K562 (cell line): ENCODE measurements around the gene TRAPPC4. TPM values are rescaled to one million over a fixed set of nuclear protein-coding genes. Genes with fewer than 3 reads are reported as not detected.

ENCODE experiments used
- ATF7 ChIP-seq: fragments of 450-650 bp; IDR thresholded peaks from 2 replicates; pipeline ENCODE4 v1.7.1; 2014; ENCODE audit warnings: mild to moderate bottlenecking, moderate library complexity
- BCOR ChIP-seq: fragments of 450-650 bp; IDR thresholded peaks from 2 replicates; pipeline ENCODE4 v1.6.1; 2016
- CBX5 ChIP-seq: IDR thresholded peaks from 2 replicates; pipeline ENCODE4 v1.6.1; 2014; ENCODE audit warnings: low read depth, borderline replicate concordance
- CREM ChIP-seq: IDR thresholded peaks from 2 replicates; pipeline ENCODE4 v1.6.1; 2014; ENCODE audit warnings: antibody characterized with exemption, low read depth
- ETV5 ChIP-seq: sonication (generic); formaldehyde crosslinking; IDR thresholded peaks from 2 replicates; pipeline ENCODE4 v1.4.0; 2020; ENCODE audit warnings: low read depth, mild to moderate bottlenecking, missing genetic modification reagents
- GATAD2B ChIP-seq: fragments of 450-650 bp; IDR thresholded peaks from 2 replicates; pipeline ENCODE4 v1.6.1; 2017; ENCODE audit warnings: mild to moderate bottlenecking, borderline replicate concordance
- KLF1 ChIP-seq: fragments of 450-650 bp; IDR thresholded peaks from 2 replicates; pipeline ENCODE4 v1.6.1; 2016; ENCODE audit warnings: missing genetic modification characterization, missing compliant biosample characterization
- NCOR1 ChIP-seq: fragments of 450-650 bp; IDR thresholded peaks from 2 replicates; pipeline ENCODE4 v1.6.1; 2016; ENCODE audit warnings: mild to moderate bottlenecking, moderate library complexity
- PCBP2 ChIP-seq: fragments of 200-400 bp; formaldehyde crosslinking; IDR thresholded peaks from 2 replicates; pipeline ENCODE4 v1.6.1; 2018; ENCODE audit warnings: low read length, low read depth, mild to moderate bottlenecking, moderate library complexity; ENCODE audit not compliant: poor library complexity, severe bottlenecking
- POLR2H ChIP-seq: IDR thresholded peaks from 2 replicates; pipeline ENCODE4 v1.6.1; 2016; ENCODE audit warnings: missing genetic modification characterization, low read depth, mild to moderate bottlenecking, control low read depth, missing compliant biosample characterization, moderate library complexity
- RFX1 ChIP-seq: fragments of 450-650 bp; IDR thresholded peaks from 2 replicates; pipeline ENCODE4 v1.6.1; 2016; ENCODE audit warnings: mild to moderate bottlenecking, moderate library complexity
- SETDB1 ChIP-seq: IDR thresholded peaks from one replicate; pipeline ENCODE4 v1.6.1; 2012; ENCODE audit warnings: low read length, control low read depth, inconsistent platforms
- SNIP1 ChIP-seq: fragments of 450-650 bp; IDR thresholded peaks from 2 replicates; pipeline ENCODE4 v1.7.1; 2017; ENCODE audit warnings: low read depth, mild to moderate bottlenecking
- TBP ChIP-seq: optimal IDR thresholded peaks from 2 replicates; pipeline ENCODE3; 2011; ENCODE audit warnings: low read depth, low read length, improper control_type of control experiment
- TRIM24 ChIP-seq, 2 experiments: fragments of 450-650 bp; IDR thresholded peaks; 2 replicates each; pipeline ENCODE4 v1.6.1; 2016
- ZNF197 ChIP-seq: fragments of 200-800 bp; sonication (Bioruptor generic); IDR thresholded peaks from 2 replicates; pipeline ENCODE4 v1.6.1; 2016; ENCODE audit warnings: low read depth, missing genetic modification characterization, missing compliant biosample characterization
- ZNF695 ChIP-seq: fragments of 450-650 bp; formaldehyde crosslinking; IDR thresholded peaks from 2 replicates; pipeline ENCODE4 v1.4.0; 2020; ENCODE audit warnings: mild to moderate bottlenecking, moderate library complexity
- polyA plus RNA-seq, 8 experiments: library from polyadenylated mRNA; depleted of rRNA in 4 of 8; stranded (reverse) in 5 of 8; unstranded in 3 of 8; fragments of >200 nt; fragmentation: Nextera tagmentation in 2 of 8; fragmentation: Illumina TruSeq in 1 of 8; extraction: Ambion mirVana in 2 of 8; extraction: Trizol in 1 of 8; gene quantifications; 2 replicates each; pipeline versions ENCODE4 v1.2.1 to v1.2.3, GENCODE V29; 2011 to 2014; ENCODE audit warnings: inconsistent platforms in 1 of 8, missing spikeins in 1 of 8
- total RNA-seq, 7 experiments: library from RNA; depleted of rRNA in 6 of 7; stranded (reverse); fragments of >200 nt in 6 of 7; fragmentation: Illumina TruSeq in 2 of 7; extraction: Trizol in 2 of 7; gene quantifications; 2 replicates each; pipeline versions ENCODE4 v1.2.1 to v1.2.3, GENCODE V29; 2011 to 2021; ENCODE audit warnings: low replicate concordance in 1 of 7
- TF ChIP-seq, protein P1 (sequence below), 2 experiments: IDR thresholded peaks; 2 replicates each; pipeline ENCODE4 v1.6.1; 2012; ENCODE audit warnings: improper control_type of control experiment in 2 of 2, low read depth in 2 of 2, low read length in 2 of 2, borderline replicate concordance in 1 of 2
- TF ChIP-seq, protein P2 (sequence below): fragments of 450-650 bp; IDR thresholded peaks from 2 replicates; pipeline ENCODE4 v1.6.1; 2016; ENCODE audit warnings: mild to moderate bottlenecking
- TF ChIP-seq, protein P3 (sequence below): sonication (generic); formaldehyde crosslinking; IDR thresholded peaks from 2 replicates; pipeline ENCODE4 v1.8.0; 2022; ENCODE audit warnings: mild to moderate bottlenecking, missing genetic modification reagents
- TF ChIP-seq, protein P4 (sequence below): fragments of 450-650 bp; IDR thresholded peaks from 2 replicates; pipeline ENCODE4 v1.6.1; 2017; ENCODE audit warnings: antibody characterized with exemption

The TRAPPC4 gene
- total and polyA plus RNA-seq, 9 of the 15 experiments (the other 6 are each of a cell fraction or from before 2014, with no cell fraction given), result 121 to 524 (median 142) TPM

DNA sequence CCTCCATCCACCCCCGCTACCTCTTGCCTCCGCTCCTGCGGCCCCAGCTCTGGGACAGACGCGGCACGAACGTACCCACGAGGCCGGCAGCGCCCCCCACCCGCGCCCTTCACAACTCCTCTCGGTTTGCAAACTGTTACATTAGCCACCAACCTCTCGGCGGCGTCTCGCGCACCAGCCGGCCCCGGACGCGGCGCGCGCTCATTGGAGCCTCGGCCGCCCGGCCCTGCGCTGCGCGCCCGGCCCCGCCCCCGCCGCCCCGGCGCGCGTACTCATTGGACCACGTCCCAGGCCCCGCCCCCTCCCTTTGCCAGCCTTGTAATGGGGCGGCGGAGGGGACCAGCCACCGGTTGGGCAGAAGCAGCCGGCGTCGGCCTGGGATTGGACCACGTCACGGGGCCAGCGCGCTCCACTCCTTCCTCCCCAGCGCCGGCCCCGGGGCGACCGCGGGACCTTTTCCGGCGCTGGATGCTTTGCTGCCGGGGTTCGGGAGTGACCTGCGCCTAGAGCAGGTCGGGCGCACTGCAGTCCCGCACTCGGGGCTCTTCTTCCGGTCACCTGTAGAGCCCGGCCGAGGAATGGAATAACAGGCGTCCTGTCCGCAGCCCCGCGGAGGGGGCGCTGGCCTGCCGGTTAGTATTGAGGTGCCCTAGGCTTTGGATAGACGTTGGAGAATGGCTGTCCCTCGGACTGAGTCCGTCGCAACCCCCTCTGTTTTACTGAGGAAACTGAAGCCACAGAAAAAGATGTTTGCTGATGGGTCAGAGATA is 38.6 kb downstream of the TRAPPC4 start, which contains the start of gene HYOU1 (continued):
- TF ChIP-seq, protein P1, sequence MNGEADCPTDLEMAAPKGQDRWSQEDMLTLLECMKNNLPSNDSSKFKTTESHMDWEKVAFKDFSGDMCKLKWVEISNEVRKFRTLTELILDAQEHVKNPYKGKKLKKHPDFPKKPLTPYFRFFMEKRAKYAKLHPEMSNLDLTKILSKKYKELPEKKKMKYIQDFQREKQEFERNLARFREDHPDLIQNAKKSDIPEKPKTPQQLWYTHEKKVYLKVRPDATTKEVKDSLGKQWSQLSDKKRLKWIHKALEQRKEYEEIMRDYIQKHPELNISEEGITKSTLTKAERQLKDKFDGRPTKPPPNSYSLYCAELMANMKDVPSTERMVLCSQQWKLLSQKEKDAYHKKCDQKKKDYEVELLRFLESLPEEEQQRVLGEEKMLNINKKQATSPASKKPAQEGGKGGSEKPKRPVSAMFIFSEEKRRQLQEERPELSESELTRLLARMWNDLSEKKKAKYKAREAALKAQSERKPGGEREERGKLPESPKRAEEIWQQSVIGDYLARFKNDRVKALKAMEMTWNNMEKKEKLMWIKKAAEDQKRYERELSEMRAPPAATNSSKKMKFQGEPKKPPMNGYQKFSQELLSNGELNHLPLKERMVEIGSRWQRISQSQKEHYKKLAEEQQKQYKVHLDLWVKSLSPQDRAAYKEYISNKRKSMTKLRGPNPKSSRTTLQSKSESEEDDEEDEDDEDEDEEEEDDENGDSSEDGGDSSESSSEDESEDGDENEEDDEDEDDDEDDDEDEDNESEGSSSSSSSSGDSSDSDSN (IDR thresholded peaks at IDR 0.05; ENCODE audit: borderline replicate concordance in 1 of 2, low read depth in 2 of 2, low read length in 2 of 2), result peak in 1 of 2 experiments; percentile 67; a peak in 1 of 4 replicates
- TF ChIP-seq ZNF695 (CRISPR knock-in tag), result no peak
- no peak for TF ChIP-seq PCBP2
- TF ChIP-seq RFX1, result no peak
- TF ChIP-seq, protein P2, sequence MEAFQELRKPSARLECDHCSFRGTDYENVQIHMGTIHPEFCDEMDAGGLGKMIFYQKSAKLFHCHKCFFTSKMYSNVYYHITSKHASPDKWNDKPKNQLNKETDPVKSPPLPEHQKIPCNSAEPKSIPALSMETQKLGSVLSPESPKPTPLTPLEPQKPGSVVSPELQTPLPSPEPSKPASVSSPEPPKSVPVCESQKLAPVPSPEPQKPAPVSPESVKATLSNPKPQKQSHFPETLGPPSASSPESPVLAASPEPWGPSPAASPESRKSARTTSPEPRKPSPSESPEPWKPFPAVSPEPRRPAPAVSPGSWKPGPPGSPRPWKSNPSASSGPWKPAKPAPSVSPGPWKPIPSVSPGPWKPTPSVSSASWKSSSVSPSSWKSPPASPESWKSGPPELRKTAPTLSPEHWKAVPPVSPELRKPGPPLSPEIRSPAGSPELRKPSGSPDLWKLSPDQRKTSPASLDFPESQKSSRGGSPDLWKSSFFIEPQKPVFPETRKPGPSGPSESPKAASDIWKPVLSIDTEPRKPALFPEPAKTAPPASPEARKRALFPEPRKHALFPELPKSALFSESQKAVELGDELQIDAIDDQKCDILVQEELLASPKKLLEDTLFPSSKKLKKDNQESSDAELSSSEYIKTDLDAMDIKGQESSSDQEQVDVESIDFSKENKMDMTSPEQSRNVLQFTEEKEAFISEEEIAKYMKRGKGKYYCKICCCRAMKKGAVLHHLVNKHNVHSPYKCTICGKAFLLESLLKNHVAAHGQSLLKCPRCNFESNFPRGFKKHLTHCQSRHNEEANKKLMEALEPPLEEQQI, result no peak
- TF ChIP-seq CREM, result peak; percentile 87
- peak; percentile 80 for TF ChIP-seq ETV5 (CRISPR knock-in tag)
- no peak for TF ChIP-seq SNIP1
- no peak; the same call in none of the 2 replicates for TF ChIP-seq BCOR
- no peak for TF ChIP-seq ZNF197 (CRISPR knock-in tag)
- TF ChIP-seq KLF1 (tag), result no peak
- no peak for TF ChIP-seq SETDB1
- no peak for TF ChIP-seq NCOR1
- TF ChIP-seq POLR2H (tag), result peak; percentile 88
- TF ChIP-seq GATAD2B, result no peak
- TF ChIP-seq, protein P3, sequence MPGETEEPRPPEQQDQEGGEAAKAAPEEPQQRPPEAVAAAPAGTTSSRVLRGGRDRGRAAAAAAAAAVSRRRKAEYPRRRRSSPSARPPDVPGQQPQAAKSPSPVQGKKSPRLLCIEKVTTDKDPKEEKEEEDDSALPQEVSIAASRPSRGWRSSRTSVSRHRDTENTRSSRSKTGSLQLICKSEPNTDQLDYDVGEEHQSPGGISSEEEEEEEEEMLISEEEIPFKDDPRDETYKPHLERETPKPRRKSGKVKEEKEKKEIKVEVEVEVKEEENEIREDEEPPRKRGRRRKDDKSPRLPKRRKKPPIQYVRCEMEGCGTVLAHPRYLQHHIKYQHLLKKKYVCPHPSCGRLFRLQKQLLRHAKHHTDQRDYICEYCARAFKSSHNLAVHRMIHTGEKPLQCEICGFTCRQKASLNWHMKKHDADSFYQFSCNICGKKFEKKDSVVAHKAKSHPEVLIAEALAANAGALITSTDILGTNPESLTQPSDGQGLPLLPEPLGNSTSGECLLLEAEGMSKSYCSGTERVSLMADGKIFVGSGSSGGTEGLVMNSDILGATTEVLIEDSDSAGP (CRISPR knock-in tag), result no peak
- TF ChIP-seq ATF7, result peak; percentile 82
- no peak for TF ChIP-seq CBX5
- TF ChIP-seq TBP, result peak; percentile 87
- TF ChIP-seq, protein P4, sequence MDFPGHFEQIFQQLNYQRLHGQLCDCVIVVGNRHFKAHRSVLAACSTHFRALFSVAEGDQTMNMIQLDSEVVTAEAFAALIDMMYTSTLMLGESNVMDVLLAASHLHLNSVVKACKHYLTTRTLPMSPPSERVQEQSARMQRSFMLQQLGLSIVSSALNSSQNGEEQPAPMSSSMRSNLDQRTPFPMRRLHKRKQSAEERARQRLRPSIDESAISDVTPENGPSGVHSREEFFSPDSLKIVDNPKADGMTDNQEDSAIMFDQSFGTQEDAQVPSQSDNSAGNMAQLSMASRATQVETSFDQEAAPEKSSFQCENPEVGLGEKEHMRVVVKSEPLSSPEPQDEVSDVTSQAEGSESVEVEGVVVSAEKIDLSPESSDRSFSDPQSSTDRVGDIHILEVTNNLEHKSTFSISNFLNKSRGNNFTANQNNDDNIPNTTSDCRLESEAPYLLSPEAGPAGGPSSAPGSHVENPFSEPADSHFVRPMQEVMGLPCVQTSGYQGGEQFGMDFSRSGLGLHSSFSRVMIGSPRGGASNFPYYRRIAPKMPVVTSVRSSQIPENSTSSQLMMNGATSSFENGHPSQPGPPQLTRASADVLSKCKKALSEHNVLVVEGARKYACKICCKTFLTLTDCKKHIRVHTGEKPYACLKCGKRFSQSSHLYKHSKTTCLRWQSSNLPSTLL, result no peak
- TF ChIP-seq TRIM24 (IDR thresholded peaks at IDR 0.05), result no peak
